NCI-H526 (cell line): Measurements from ENCODE around the gene SIRPG.
"Not testable (repeated sequence)": the region's sequence is repeated elsewhere in the genome, so short reads cannot be mapped to it uniquely, and the experiment has no call there.

Source experiments
- DNase-seq, 2 experiments: peaks; one replicate each; lab custom pipeline; 2025; lab: John Stamatoyannopoulos, UW

The SIRPG gene

DNA sequence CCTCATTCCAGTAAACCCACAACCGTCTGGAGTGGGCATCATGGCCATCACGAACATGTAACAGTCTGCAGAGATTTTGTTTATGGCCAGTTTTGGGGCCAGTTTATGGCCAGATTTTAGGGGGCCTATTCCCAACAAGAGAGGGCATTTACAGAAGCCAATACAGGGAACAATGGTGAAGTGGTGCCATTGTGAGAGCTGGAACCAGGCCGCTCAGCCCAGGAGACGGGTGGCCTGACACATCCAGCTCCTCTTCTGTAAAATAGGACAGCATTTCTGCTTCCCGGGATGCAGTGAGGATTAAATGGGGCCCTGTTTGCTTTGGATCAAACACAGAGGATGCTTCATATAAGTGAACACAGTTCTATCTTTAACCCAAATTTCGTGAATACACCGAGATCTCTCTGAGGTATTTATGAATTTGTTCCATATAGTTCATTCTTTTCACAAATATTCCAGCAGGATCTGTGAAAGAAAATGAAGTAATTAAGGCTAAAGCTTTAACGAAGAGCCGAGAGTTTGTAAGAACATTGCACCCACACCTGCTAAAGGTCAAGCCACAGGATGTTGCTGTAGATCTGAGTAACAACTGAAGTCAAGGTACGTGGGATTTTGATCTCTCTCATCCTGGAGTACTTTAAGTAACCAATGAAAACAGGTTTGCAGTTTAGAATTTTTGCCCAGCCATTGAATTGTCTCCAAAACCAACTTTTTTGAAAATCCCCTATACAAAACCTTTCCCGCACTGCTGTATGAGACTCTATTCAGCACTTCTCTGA, 14.5 kb upstream of the SIRPG start:
- no peak for DNase-seq

GRCh38 chr20:1669304-1669703, 11.7 kb upstream of the SIRPG start:
- no peak for DNase-seq

DNA sequence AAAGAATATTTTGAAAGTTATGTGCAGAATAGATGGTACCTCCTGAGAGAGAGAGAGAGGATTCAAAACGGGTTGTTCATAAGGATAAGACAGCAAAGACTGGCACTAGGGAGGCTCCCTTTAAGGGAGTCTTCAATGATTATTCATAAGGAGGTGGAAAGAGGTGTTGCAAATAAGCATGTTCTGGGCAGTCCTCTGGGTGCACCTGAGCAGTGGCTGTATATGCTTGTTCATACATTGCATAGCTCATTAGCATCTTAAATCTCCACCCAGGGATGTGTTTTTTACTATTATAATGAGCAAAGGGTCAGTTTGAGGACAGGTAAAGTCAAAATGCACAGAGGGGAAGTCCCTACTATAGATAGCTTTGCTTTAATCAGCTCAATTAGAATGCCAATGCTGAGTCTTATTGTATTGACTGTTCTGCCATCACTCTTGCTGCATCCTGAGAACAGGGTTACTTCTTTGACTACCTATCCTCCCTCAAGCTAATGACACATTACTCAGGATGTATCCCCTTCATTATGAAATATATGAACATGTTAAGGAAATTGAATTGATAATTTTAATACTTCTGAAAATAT, 10.0 kb upstream of the SIRPG start:
- no peak for DNase-seq

- DNase-seq: no peak
These were observed 9.2 kb upstream of the SIRPG start for GRCh38 chr20:1666802-1667201.

DNA sequence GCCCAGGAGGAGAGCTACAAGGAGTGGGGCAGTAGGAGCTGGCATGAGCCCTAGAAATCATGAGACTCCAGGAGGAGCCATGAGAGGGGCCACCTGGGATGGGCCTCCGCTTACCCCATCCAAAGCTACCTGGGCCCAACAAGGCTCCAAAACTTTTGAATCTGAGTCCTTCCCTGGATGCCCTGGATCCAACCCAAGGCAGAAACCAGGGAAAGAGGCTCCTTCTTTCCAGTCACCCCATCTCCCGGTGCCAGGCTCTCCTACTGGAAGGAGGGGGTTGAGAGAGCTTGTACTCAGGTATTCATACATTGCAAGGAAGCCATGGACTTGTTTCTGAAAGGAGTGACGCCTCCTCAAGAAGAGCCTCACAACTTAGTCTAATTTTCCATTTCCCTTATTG, 7.8 kb upstream of the SIRPG start:
- no peak for DNase-seq

- no peak for DNase-seq
These were observed 7.3 kb upstream of the SIRPG start for GRCh38 chr20:1664911-1665310.

GRCh38 chr20:1663917-1664316, 6.3 kb upstream of the SIRPG start:
- DNase-seq: peak; percentile 6 to 43

- no peak for DNase-seq
These were observed 4.1 kb upstream of the SIRPG start for GRCh38 chr20:1661542-1662299.

- DNase-seq: no peak
These were observed 2.7 kb upstream of the SIRPG start for GRCh38 chr20:1660246-1660645.

DNA sequence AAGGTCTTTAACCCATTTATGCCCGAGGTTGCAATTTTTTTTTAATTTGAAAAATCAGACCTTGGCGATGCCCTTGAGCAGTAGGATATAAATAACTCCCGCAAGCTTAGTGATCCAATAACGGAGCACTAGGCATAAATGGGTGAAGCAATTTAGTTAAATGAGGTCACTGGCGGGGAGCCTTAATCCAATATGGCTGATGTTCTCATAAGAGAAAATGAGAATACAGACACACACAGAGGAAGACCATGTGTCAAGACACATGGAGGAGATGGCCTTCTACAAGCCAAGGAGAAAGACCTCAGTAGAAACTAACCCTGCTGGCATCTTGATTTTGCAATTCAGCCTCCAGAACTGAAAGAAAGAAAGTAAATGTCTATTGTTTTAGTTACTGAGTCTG, 735 bp downstream of the SIRPG start:
- no peak for DNase-seq

- no peak for DNase-seq
These were observed 2.6 kb downstream of the SIRPG start for GRCh38 chr20:1654996-1655395.

DNA sequence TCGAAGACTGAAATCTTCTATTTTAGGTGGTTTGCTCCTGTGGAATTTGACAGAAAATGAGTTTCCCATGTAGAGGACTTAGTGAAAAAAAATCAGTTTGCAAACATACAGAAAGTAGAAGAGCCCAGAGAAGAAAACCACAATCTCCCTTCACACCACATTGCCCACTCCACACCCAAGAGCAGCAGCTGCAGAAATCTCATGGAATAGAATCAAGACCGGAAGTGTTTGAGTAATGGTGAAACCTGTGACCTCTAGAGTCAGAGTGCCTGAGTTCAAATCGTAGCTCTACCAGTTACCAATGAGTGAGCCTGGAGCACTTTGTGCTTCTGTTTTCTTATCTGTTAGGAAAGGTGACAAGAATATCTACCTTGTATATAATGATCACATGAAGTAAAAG, 4.6 kb downstream of the SIRPG start:
- no peak for DNase-seq

- DNase-seq: peak in 1 of 2 experiments; percentile 49
These were observed 5.5 kb downstream of the SIRPG start for GRCh38 chr20:1652104-1652503.

DNA sequence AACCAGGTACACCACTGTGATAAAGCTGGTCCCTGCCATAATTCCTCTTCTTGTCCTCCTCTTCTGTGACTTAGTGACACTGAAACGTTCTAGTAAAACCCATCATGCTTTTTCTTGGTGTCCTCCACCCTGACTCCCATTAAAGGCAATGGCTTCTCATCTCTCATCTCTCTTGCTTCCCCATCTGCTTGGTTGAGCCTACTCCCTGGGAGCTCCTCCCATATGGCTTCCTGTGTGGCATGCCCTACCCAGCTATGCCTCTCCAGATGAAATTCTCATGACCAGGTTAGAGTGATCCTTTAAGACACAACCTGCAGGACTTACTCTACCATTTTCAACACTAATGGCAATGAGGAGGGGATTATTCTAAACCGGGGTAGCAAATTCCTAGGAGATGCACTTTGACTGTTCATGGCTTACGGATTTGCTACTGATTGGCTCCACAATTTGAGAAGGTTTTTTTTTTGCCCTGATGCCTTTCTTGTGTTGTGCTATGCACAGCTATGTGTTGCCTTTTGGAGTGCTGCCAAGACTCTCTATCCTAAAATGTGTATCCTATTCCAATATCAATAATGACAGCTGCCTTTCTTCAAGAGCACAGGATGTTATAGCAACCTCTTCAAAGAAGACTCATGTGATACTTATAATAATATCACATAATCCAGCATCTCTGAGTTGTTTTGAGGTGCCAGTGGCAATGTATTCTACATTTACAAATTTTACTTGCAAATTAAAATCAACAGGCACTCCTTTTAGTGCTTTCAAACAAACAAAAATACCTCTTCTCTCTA, 6.1 kb downstream of the SIRPG start:
- peak in 1 of 2 experiments; percentile 79 for DNase-seq

DNA sequence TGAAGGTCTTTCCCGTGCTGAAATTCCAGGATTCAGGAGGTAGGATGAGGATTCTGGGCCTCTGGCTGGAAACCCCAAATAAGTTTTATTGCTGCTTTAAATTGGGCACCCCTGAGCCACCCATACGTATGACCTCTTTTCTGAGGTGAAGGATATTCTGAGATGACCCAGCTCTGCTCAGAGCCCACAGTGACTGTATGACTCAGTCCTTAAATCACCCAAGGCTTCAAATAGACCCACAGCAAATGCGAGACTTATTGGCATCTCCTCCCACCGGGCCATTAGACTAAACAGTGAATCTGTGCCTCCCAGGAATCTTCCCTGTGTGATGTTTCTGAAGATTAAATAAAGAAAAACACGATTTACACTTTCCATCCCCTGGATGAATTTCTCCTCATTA, 9.5 kb downstream of the SIRPG start:
- no peak for DNase-seq

GRCh38 chr20:1646975-1647431, 10.6 kb downstream of the SIRPG start:
- no peak for DNase-seq

DNA sequence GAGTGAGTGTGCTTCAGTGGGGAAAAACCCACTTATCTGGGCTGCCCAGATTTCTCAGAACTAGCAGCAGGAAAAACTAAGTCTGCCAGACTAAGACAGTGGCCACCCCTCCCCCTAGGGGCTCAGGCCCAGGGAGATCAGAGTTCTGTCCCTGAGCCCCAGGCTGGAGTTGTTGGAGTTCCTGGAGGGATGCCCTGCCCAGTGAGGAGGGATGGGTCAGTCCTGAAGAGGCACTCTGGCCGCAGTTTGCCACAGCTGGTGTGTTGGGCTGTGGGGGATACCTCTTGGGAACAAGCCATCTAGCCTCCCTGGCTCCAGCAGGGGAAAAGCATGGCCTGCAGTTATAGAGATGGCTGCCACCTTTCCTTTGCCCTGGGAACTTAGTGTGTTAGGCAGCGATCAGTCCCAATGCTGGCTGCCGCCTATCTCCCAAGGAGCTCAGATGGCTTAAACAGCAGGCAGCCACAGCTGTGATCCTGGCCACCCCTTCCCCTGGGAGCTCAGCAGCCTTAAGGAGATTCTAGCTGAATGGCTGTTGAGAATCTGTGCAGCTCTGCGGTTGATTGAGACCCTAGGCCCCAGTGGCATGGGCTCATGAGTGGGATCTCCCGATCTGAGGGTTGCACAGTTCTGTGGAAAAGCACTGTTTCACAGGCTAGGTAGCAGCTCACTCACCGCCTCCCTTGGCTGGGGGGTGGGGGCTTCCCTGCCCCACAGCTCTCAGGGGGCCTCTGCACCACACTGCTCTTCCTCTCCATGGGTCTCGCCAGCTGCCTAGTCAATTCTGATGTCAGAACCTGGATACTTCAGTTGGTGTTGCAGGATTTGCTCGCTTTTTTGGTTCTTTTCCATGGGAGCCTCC, 13.2 kb downstream of the SIRPG start:
- DNase-seq: no peak

- DNase-seq: not testable (repeated sequence)
These were observed 18.9 kb downstream of the SIRPG start for GRCh38 chr20:1638643-1639042.

- no peak for DNase-seq
These were observed 19.8 kb downstream of the SIRPG start for GRCh38 chr20:1637755-1638154.

DNA sequence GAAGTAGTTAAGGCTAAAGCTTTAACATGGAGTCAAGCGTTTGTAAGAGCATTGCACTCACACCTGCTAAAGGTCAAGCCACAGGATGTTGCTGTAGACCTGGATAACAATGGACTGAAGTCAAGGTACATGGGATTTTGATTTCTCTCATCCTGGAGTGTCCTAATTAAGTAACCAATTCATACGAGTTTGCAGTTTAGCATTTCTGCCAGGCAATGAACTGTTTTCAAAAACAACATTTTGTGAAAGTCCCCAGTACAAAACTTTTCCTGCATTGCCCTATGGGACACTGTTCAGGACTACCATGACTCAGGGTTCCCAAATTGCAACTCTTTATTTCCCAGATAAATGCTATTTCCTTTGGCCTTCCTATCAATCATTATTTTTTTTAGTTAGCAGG, 20.4 kb downstream of the SIRPG start:
- no peak for DNase-seq

DNA sequence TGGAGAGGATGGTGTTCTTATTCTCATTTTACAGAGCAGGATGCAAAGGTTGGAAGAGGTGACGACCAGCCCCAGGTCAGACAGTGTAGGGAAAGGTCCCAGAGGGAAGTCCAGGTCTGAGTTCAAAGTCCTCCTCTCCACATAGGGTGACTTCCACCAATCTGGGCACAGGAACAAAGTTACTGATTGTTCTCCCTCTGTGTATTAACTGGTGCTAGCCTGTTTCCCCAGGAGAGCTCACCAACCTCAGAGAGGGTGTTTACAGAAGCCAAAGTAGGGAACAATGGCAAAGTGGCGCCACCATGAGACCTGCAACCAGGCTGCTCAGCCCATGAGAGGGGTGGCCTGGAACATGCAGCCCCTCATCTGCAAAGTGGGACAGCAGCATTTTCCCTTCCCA, 21.0 kb downstream of the SIRPG start:
- DNase-seq: peak in 1 of 2 experiments; percentile 14
